Central memory CD8-positive, alpha-beta T cell (primary cell): ENCODE measurements around the gene SMU1.

Experiments used
- ATAC-seq: fragments of 150-1000 bp; cut with Tn5 transposase; replicated peaks from 2 replicates; pipeline ENCODE4 v1.10.0; 2022; ENCODE audit warnings: mild to moderate bottlenecking, moderate FRiP score, moderate number of reproducible peaks; ENCODE audit not compliant: poor library complexity, severe bottlenecking; ENCODE audit errors: extremely low read depth
- DNase-seq, 2 donors: peaks; one replicate each; pipeline ENCODE4 v3.0.0; 2021; ENCODE audit warnings: low spot score in 2 of 2
- H3K27ac Mint-ChIP-seq: one replicate; pipeline ENCODE4 v1.8.0; 2022; ENCODE audit warnings: low read depth, mild to moderate bottlenecking, moderate library complexity, mixed read lengths
- H3K27me3 Mint-ChIP-seq: one replicate; pipeline ENCODE4 v1.8.0; 2022; ENCODE audit warnings: mixed read lengths
- H3K36me3 Mint-ChIP-seq: one replicate; pipeline ENCODE4 v1.8.0; 2022; ENCODE audit warnings: mild to moderate bottlenecking, moderate library complexity, mixed read lengths; ENCODE audit not compliant: insufficient read depth
- H3K4me1 Mint-ChIP-seq: one replicate; pipeline ENCODE4 v1.8.0; 2022; ENCODE audit warnings: mixed read lengths
- H3K4me3 Mint-ChIP-seq: one replicate; pipeline ENCODE4 v1.8.0; 2022; ENCODE audit warnings: mild to moderate bottlenecking, moderate library complexity, mixed read lengths
- H3K9me3 Mint-ChIP-seq: one replicate; pipeline ENCODE4 v1.8.0; 2022; ENCODE audit warnings: mixed read lengths

SMU1 gene

DNA sequence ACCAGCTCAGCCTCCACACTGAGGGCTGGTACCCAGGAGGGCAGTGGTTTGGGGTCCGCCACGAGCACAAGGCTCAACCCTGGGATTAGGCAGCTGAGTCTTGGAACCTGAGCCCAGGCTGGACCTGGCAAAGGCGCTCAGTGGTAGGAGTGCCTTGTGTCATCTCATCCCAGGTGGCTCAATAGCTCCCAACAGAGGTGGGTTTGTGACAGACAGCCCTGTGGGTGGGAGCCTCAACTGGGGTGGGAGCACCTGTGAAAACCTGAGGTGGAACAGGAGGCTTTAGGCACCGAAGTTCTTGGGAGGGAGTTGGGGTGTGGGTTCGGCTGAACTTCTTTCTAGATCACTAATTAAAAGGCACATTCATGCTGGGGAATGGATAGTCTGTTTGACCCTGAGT, 35.2 kb upstream of the SMU1 start:
- Mint-ChIP-seq H3K4me1 (peaks cover 8% of the 10 kb centered on the region), H3K27me3 (no peaks in the 10 kb centered on the region), H3K36me3 (peaks cover 57% of the 10 kb centered on the region), H3K27ac (peak overlapping the region; percentile 5), H3K4me3 (no peak overlapping the region), H3K9me3 (no peaks in the 10 kb centered on the region)
- ATAC-seq (no peak), DNase-seq (no peak)

DNA sequence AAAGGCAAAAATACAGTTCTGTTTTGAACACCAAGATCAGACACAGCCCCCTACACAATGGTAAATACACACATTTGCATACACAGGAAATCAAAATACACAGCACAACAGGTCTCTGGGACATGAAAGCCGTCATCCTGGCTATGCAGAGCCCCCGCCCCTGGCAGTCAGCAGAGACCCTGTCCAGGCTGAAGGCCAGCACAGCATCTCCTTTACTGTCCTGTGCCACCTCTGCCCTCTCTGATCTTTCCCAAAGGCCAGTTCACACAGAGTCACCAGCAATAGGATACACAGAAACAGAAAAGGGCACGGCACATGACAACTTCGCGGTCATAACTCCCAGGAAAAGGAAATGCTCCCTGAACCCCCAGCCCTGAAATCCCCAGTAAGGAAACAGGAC, 34.2 kb upstream of the SMU1 start:
- no peaks in the 10 kb centered on the region for H3K27me3 Mint-ChIP-seq
- no peak overlapping the region for H3K4me3 Mint-ChIP-seq
- H3K9me3 Mint-ChIP-seq = no peaks in the 10 kb centered on the region
- DNase-seq (no peak), ATAC-seq (no peak)
- peaks cover 48% of the 10 kb centered on the region for H3K36me3 Mint-ChIP-seq
- peaks cover 8% of the 10 kb centered on the region for H3K4me1 Mint-ChIP-seq
- H3K27ac Mint-ChIP-seq = peak overlapping the region; percentile 89

DNA sequence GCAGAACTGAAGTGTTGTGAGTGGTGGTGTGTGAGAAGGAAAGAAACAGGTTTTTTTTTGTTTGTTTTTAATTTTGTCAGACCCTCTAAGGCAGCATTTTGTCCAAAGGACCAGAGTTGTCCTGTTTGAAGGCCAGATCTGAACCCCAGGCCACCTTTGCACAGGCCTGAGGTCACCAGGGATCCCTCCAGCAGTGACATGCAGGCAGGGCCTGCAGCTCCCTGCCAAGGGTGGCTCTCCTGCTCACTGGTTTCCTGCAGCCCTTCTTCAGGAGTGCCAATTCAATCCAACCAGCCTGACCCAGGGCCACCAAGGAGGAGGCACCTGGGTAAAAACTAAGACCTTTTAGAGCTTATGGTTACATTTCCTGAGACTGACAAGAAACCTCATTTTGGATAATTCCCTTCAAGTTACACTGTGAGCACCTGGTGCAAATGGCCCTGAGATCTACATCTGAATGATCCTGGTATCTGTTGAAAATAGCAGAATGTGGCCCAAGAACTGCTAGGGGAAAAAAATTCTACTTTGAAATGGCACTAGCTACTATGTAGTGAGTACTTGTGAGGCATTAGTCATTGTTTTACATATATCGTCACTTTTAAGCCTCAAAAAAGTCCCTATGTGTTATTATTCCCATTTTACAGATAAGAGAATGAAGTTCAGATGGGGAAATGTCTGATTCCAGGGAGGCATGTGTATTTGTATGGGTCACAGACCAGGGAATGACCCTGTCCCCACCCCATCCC, 33.5 kb upstream of the SMU1 start:
- Mint-ChIP-seq H3K36me3 (peaks cover 46% of the 10 kb centered on the region), H3K4me1 (peaks cover 8% of the 10 kb centered on the region), H3K4me3 (no peak overlapping the region), H3K27ac (no peak overlapping the region), H3K9me3 (no peaks in the 10 kb centered on the region), H3K27me3 (no peaks in the 10 kb centered on the region)
- no peak for DNase-seq
- ATAC-seq = no peak

- Mint-ChIP-seq H3K36me3 (peaks cover 39% of the 10 kb centered on the region), H3K27ac (no peak overlapping the region), H3K4me1 (peaks cover 6% of the 10 kb centered on the region), H3K9me3 (no peaks in the 10 kb centered on the region), H3K27me3 (no peaks in the 10 kb centered on the region), H3K4me3 (no peak overlapping the region)
- ATAC-seq (no peak), DNase-seq (no peak)
Observed at GRCh38 chr9:33109097-33109496, 32.6 kb upstream of the SMU1 start.

GRCh38 chr9:33108472-33108871, 32.0 kb upstream of the SMU1 start:
- H3K4me3 Mint-ChIP-seq = no peak overlapping the region
- DNase-seq = no peak
- H3K27ac Mint-ChIP-seq = no peak overlapping the region
- no peaks in the 10 kb centered on the region for H3K9me3 Mint-ChIP-seq
- ATAC-seq = no peak
- H3K36me3 Mint-ChIP-seq = peaks cover 33% of the 10 kb centered on the region
- H3K4me1 Mint-ChIP-seq = peaks cover under 1% of the 10 kb centered on the region
- H3K27me3 Mint-ChIP-seq = no peaks in the 10 kb centered on the region

DNA sequence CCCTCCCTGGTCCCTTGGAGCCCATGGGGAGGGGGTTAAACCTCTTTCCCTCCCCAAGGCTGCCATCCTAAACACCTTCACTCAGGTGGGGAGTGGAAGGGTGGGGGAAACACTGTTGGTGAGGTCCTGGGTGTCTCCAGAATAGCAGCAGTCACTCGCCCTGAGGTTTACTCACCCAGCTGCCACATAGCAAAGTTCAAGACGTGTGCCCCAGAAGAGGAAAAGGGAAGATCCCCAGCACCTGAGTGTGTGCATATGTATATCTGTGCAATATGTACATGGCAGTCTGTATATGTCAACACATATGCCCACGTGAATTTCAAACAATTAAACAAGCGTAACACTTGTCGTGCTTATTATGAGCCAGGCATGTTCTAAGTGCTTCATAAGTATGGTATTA, 31.3 kb upstream of the SMU1 start:
- Mint-ChIP-seq H3K27me3 (no peaks in the 10 kb centered on the region), H3K27ac (no peak overlapping the region), H3K4me1 (no peaks in the 10 kb centered on the region), H3K4me3 (no peak overlapping the region), H3K9me3 (no peaks in the 10 kb centered on the region), H3K36me3 (peaks cover 27% of the 10 kb centered on the region)
- ATAC-seq (no peak), DNase-seq (no peak)

DNA sequence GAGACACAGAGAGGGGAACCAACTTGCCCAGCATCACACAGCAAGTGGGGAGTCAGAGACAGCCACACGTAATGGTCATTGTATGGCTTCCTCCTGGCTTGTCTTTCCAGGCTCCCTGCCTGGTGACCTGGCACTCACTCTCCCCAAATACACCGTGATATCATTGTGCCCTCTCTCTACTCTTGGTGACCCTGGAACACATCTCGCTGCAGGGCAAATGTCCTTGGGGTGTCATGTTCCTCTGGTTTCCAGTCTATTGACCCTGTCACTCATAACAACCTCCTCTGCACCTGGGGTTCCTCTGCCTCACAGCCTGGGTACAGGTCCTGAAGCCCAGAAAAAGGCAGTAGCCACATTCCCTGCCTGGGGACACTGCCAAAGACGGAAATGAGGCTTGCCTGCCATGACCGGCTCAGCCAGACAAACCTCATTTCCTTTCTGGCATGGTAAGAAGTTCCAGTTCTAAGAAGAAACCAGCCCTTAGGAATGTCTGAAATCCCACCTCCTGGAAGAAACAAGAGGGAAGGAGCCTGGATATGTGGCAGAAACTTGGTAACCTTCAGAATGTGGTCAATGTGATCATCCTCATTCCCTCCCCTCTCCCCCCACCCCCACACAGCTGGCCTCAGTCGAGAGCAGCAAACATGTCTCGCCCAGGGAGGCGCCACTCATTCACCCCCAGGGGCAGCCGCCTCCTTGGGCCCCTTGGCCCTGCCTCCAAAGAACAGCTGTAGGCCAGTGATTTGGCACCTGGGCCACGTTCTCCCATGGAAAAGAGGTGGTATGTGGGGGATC, 30.6 kb upstream of the SMU1 start:
- DNase-seq (no peak), ATAC-seq (no peak)
- Mint-ChIP-seq H3K4me3 (no peak overlapping the region), H3K9me3 (no peaks in the 10 kb centered on the region), H3K36me3 (peaks cover 23% of the 10 kb centered on the region), H3K27ac (peak overlapping the region; percentile 16), H3K27me3 (no peaks in the 10 kb centered on the region), H3K4me1 (no peaks in the 10 kb centered on the region)

DNA sequence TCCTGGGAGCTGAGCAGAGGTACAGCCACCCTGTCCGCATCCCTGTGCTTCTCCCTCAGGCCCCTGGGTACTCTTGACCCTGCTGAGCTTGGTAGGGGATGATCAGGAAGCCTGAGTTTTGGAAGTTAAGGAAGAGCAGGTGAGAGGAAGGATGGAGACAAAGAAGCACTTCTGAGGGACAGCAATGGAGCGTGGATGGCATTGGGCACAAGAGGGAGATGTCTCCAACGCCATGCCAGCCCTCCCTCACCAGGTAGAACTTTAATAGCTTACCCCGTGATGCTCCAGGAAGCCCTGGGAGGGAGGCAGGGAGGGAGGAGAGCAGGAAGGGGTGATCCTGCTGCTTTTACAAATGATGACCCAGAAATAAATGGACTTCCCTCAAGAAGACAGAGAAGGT, 29.9 kb upstream of the SMU1 start:
- no peaks in the 10 kb centered on the region for H3K4me1 Mint-ChIP-seq
- DNase-seq = no peak
- no peaks in the 10 kb centered on the region for H3K27me3 Mint-ChIP-seq
- no peak overlapping the region for H3K27ac Mint-ChIP-seq
- H3K36me3 Mint-ChIP-seq = peaks cover 20% of the 10 kb centered on the region
- ATAC-seq = no peak
- no peaks in the 10 kb centered on the region for H3K9me3 Mint-ChIP-seq
- H3K4me3 Mint-ChIP-seq = no peak overlapping the region

DNA sequence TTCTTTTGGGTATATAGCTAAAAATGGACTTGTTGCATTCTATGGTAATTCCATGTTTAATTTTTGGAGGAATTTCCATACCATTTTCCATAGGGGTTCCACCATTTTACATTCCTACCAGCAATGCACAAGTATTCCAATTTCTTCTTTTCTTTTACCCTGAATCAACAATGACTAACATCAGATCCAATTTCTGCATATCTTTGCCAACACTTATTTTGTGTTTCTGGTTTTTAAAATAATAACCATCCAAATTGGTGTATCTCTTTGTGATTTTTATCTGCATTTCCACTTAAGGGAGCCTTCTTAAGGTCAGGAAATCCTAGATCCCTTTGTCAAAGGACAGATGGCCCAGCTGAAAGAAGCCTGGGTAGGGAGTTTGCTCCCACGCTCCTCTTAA, 29.5 kb upstream of the SMU1 start:
- H3K9me3 Mint-ChIP-seq = no peaks in the 10 kb centered on the region
- no peaks in the 10 kb centered on the region for H3K4me1 Mint-ChIP-seq
- H3K27ac Mint-ChIP-seq = no peak overlapping the region
- H3K27me3 Mint-ChIP-seq = no peaks in the 10 kb centered on the region
- peaks cover 16% of the 10 kb centered on the region for H3K36me3 Mint-ChIP-seq
- no peak for DNase-seq
- no peak overlapping the region for H3K4me3 Mint-ChIP-seq
- ATAC-seq = no peak

DNA sequence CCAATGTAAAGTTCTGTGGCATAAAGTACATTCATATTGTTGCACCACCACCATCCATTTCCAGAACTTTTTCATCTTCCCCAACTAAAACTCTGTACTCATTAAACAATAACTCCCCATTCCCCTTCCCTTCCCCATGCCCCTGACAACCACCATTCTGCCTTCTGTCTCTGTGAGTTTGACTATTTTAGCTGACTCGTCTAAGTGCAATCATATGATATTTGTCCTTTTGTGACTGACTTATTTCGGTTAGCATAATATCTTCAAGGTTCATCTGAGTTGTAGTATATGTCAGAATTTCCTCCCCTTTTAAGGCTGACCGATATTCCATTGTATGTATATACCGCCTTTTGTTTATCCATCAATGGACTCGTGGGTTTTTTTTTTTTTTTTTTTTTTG, 29.0 kb upstream of the SMU1 start:
- Mint-ChIP-seq H3K36me3 (peaks cover 12% of the 10 kb centered on the region), H3K27ac (no peak overlapping the region), H3K4me3 (no peak overlapping the region), H3K27me3 (no peaks in the 10 kb centered on the region), H3K4me1 (no peaks in the 10 kb centered on the region), H3K9me3 (no peaks in the 10 kb centered on the region)
- no peak for ATAC-seq
- DNase-seq = no peak

GRCh38 chr9:33104401-33104800, 27.9 kb upstream of the SMU1 start:
- Mint-ChIP-seq H3K27me3 (no peaks in the 10 kb centered on the region), H3K4me3 (no peak overlapping the region), H3K27ac (peak overlapping the region; percentile 78), H3K9me3 (no peaks in the 10 kb centered on the region), H3K4me1 (no peaks in the 10 kb centered on the region), H3K36me3 (peaks cover 9% of the 10 kb centered on the region)
- DNase-seq (no peak), ATAC-seq (no peak)

GRCh38 chr9:33103501-33104281, 27.2 kb upstream of the SMU1 start:
- H3K27me3 Mint-ChIP-seq = no peaks in the 10 kb centered on the region
- H3K4me1 Mint-ChIP-seq = no peaks in the 10 kb centered on the region
- ATAC-seq (no peak), DNase-seq (no peak)
- H3K27ac Mint-ChIP-seq = peak overlapping the region; percentile 78
- H3K9me3 Mint-ChIP-seq = no peaks in the 10 kb centered on the region
- H3K36me3 Mint-ChIP-seq = peaks cover 5% of the 10 kb centered on the region
- no peak overlapping the region for H3K4me3 Mint-ChIP-seq
